MM.1S (cell line): ENCODE data around the gene PARP1.

Experiments used
- DNase-seq: peaks from one replicate; pipeline ENCODE4 v3.0.0-alpha.2; 2015
- H2AFZ ChIP-seq: fragments of 300-600 bp; sonication (generic); 2 replicates; pipeline ENCODE4 v1.6.0; 2016; ENCODE audit warnings: antibody characterized with exemption, low read length
- H3F3A ChIP-seq: fragments of 300-600 bp; sonication (generic); 2 replicates; pipeline ENCODE4 v1.6.1; 2016; ENCODE audit warnings: mild to moderate bottlenecking, antibody characterized with exemption, low read length, moderate library complexity, mixed read lengths; ENCODE audit not compliant: insufficient read depth
- H3K27ac ChIP-seq: fragments of 300-600 bp; sonication (generic); 2 replicates; pipeline ENCODE4 v1.5.1; 2016; ENCODE audit warnings: mild to moderate bottlenecking, low read length
- H3K27me3 ChIP-seq: fragments of 300-600 bp; sonication (generic); replicated peaks from 2 replicates; pipeline ENCODE4 v1.6.0; 2016; ENCODE audit warnings: low read length; ENCODE audit not compliant: insufficient read depth
- H3K36me3 ChIP-seq: fragments of 300-600 bp; sonication (generic); replicated peaks from 2 replicates; pipeline ENCODE4 v1.6.1; 2016; ENCODE audit warnings: mild to moderate bottlenecking, low read length, mixed read lengths; ENCODE audit not compliant: insufficient read depth
- H3K4me1 ChIP-seq: fragments of 300-600 bp; sonication (generic); 2 replicates; pipeline ENCODE4 v1.6.1; 2016; ENCODE audit warnings: low read length, mixed read lengths
- H3K4me2 ChIP-seq: fragments of 300-600 bp; sonication (generic); 2 replicates; pipeline ENCODE4 v1.6.0; 2016; ENCODE audit warnings: low read depth, low read length
- H3K4me3 ChIP-seq: fragments of 300-600 bp; sonication (generic); 2 replicates; pipeline ENCODE4 v1.5.1; 2016; ENCODE audit warnings: low read length, mixed read lengths
- H3K79me2 ChIP-seq: fragments of 300-600 bp; sonication (generic); 2 replicates; pipeline ENCODE4 v1.6.1; 2016; ENCODE audit warnings: mixed run types, low read length, mixed read lengths
- H3K9ac ChIP-seq: fragments of 300-600 bp; sonication (generic); 2 replicates; pipeline ENCODE4 v1.6.1; 2016; ENCODE audit warnings: low read length, mixed read lengths
- H3K9me2 ChIP-seq: fragments of 300-600 bp; sonication (generic); replicated peaks from 2 replicates; pipeline ENCODE4 v1.6.1; 2016; ENCODE audit warnings: mild to moderate bottlenecking, low read length, mixed read lengths; ENCODE audit not compliant: insufficient read depth
- H3K9me3 ChIP-seq: fragments of 300-600 bp; sonication (generic); replicated peaks from 2 replicates; pipeline ENCODE4 v1.6.1; 2016; ENCODE audit warnings: mild to moderate bottlenecking, low read length, mixed read lengths; ENCODE audit not compliant: insufficient read depth
- H4K20me1 ChIP-seq: fragments of 300-600 bp; sonication (generic); 2 replicates; pipeline ENCODE4 v1.6.1; 2016; ENCODE audit warnings: mild to moderate bottlenecking, low read length, moderate library complexity, mixed read lengths; ENCODE audit not compliant: insufficient read depth
- EZH2 ChIP-seq: fragments of 300-600 bp; sonication (generic); optimal IDR thresholded peaks from 2 replicates; pipeline ENCODE3; 2017; ENCODE audit warnings: low read depth, mild to moderate bottlenecking, antibody characterized with exemption, low read length, mixed read lengths
- EZH2phosphoT487 ChIP-seq: fragments of 300-600 bp; sonication (generic); IDR thresholded peaks from 2 replicates; pipeline ENCODE4 v1.6.1; 2018; ENCODE audit warnings: antibody characterized with exemption, low read length
- TF ChIP-seq, protein P1 (sequence below): fragments of 300-600 bp; sonication (generic); IDR thresholded peaks from 2 replicates; pipeline ENCODE4 v1.5.1; 2016; ENCODE audit warnings: antibody characterized with exemption, low read length, mixed read lengths

Gene PARP1

DNA sequence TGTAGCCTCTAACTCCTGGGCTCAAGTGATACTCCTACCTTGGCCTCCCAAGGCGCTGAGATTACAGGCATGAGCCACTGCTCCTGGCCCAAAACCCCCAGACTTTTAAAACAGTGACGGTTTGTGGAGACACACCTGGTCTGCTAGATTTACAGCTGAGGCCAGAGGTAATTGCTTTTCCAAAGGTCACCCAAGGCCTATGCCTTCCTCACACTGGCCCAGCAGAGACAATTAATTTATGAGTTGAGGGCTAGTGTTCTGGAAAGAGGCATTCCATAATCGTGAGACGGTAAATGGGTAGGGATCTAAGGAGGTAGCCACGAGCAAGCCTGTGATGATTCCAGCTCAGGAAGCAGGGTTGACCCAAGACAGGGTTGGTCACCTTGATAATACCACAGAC lies 12.4 kb upstream of the PARP1 start:
- Histone ChIP-seq H3K9ac (no peak overlapping the region), H3K79me2 (no peaks in the 10 kb centered on the region), H2AFZ (no peak overlapping the region), H3F3A (no peaks in the 10 kb centered on the region), H3K4me2 (no peak overlapping the region), H3K9me2 (no peaks in the 10 kb centered on the region), H3K9me3 (no peaks in the 10 kb centered on the region), H4K20me1 (no peaks in the 10 kb centered on the region), H3K27me3 (no peaks in the 10 kb centered on the region), H3K27ac (no peak overlapping the region), H3K36me3 (no peaks in the 10 kb centered on the region), H3K4me1 (no peaks in the 10 kb centered on the region), H3K4me3 (no peak overlapping the region)
- TF ChIP-seq EZH2, result no peak
- no peak for TF ChIP-seq EZH2phosphoT487
- TF ChIP-seq, protein P1, sequence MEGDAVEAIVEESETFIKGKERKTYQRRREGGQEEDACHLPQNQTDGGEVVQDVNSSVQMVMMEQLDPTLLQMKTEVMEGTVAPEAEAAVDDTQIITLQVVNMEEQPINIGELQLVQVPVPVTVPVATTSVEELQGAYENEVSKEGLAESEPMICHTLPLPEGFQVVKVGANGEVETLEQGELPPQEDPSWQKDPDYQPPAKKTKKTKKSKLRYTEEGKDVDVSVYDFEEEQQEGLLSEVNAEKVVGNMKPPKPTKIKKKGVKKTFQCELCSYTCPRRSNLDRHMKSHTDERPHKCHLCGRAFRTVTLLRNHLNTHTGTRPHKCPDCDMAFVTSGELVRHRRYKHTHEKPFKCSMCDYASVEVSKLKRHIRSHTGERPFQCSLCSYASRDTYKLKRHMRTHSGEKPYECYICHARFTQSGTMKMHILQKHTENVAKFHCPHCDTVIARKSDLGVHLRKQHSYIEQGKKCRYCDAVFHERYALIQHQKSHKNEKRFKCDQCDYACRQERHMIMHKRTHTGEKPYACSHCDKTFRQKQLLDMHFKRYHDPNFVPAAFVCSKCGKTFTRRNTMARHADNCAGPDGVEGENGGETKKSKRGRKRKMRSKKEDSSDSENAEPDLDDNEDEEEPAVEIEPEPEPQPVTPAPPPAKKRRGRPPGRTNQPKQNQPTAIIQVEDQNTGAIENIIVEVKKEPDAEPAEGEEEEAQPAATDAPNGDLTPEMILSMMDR, result no peak
- DNase-seq, result no peak

- H4K20me1 ChIP-seq, result no peaks in the 10 kb centered on the region
- TF ChIP-seq, protein P1, result no peak
- TF ChIP-seq EZH2phosphoT487 (no peak), EZH2 (no peak)
- H3F3A ChIP-seq, result no peaks in the 10 kb centered on the region
- no peaks in the 10 kb centered on the region for H3K9me2 ChIP-seq
- no peak overlapping the region for H3K4me2 ChIP-seq
- DNase-seq, result no peak
- no peaks in the 10 kb centered on the region for H3K36me3 ChIP-seq
- H2AFZ ChIP-seq, result no peak overlapping the region
- no peak overlapping the region for H3K9ac ChIP-seq
- H3K9me3 ChIP-seq, result no peaks in the 10 kb centered on the region
- no peak overlapping the region for H3K4me3 ChIP-seq
- H3K27me3 ChIP-seq, result no peaks in the 10 kb centered on the region
- no peak overlapping the region for H3K27ac ChIP-seq
- H3K79me2 ChIP-seq, result no peaks in the 10 kb centered on the region
- no peaks in the 10 kb centered on the region for H3K4me1 ChIP-seq
These were observed 11.6 kb upstream of the PARP1 start for GRCh38 chr1:226419284-226420029.

DNA sequence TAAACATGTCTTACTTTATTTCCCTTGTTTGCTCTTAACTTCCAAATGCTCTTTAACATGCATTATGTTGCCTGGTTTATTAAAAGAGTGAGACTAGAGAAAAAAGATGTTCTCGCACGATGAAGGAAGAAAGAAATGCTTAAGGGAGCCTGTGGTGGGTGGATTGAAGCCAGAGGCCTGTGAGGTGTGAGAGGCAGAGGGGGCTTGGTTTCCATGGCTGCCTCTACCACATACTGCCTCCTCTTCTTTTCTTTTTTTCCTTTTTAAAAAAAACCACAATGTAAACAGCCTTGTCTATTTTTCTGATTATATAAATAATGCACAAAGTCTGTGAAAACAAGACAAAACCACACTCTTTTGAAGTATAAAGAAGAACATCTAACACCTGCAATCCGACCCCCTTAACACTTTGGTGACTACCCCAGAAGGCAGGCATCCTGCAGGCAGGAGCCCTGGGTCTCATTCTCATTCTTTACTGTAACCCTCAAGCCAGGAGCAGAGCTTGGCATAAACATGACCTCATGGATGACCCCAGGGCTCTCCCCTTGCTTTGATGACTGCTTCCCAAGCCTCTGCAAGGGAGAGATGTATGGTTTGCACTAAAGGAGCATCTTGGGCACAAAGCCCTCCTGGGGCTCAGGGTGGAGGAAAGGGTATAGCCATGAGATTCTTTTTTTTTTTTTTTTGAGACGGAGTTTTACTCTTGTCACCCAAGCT lies 10.1 kb upstream of the PARP1 start:
- Histone ChIP-seq H3K4me3 (no peak overlapping the region), H3K9me2 (no peaks in the 10 kb centered on the region), H3F3A (no peaks in the 10 kb centered on the region), H3K4me1 (no peaks in the 10 kb centered on the region), H4K20me1 (no peaks in the 10 kb centered on the region), H3K27me3 (no peaks in the 10 kb centered on the region), H2AFZ (no peak overlapping the region), H3K4me2 (no peak overlapping the region), H3K9ac (no peak overlapping the region), H3K9me3 (no peaks in the 10 kb centered on the region), H3K36me3 (no peaks in the 10 kb centered on the region), H3K27ac (no peak overlapping the region), H3K79me2 (no peaks in the 10 kb centered on the region)
- TF ChIP-seq EZH2phosphoT487, result no peak
- TF ChIP-seq EZH2, result no peak
- TF ChIP-seq, protein P1, result no peak
- no peak for DNase-seq
